Brain pericyte (primary cell): ENCODE data around the gene MEF2A.
"Not testable (repeated sequence)": the region's sequence is repeated elsewhere in the genome, so short reads cannot be mapped to it uniquely, and the experiment has no call there.

Source experiments
- DNase-seq: peaks from one replicate; pipeline ENCODE4 v3.0.0-alpha.2; 2012; ENCODE audit warnings: low read depth, low spot score

The MEF2A gene

GRCh38 chr15:99565299-99566156 is at the start of gene MEF2A:
Gene MEF2A, plus strand, starts transcription at chr15:99565984. Its CDS starts 67,136 bp downstream, at chr15:99633120.
- DNase-seq = peak; percentile 78

DNA sequence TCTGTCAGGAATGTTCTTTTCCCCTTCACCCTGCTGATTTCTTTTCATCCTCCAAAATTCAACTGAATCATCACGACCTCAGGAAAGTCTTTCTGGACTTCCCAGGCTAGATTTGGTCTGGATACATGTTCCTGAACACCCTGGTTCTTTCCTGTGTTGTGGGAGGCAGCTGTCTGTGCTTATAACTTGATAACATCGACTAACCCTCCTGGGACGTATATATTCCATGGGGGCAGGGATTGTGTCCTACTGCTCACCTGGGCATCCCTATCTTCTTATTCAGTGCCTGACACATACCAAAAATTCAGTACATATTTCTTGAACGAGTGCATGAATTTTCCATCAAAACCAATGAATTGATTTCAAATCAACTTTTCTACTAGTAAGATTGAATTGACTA is 47.6 kb upstream of the MEF2A start:
- no peak for DNase-seq

- DNase-seq = not testable (repeated sequence)
These were observed 46.4 kb upstream of the MEF2A start for GRCh38 chr15:99519366-99519765.

- DNase-seq = no peak
These were observed 43.5 kb upstream of the MEF2A start for GRCh38 chr15:99522288-99522687.

GRCh38 chr15:99526176-99526575 is 39.6 kb upstream of the MEF2A start:
- no peak for DNase-seq

DNA sequence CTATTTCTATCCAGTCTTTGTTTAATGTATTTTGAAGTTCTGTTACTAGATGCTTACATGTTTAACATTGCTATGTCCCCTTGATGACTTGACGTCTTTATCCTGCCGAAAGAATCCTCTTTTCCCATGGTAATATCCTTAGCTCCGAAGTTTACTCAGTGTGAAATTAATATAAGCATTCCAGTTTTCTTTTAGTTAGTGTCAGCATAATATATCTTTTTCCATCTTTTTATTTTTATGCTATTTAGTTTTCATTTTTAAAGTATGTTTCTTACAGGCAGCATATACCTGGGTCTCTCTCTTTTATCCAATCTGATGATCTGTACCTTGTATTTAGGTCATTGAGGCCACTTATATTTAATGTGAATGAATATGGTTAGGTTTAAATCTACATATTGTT is 39.1 kb upstream of the MEF2A start:
- DNase-seq = no peak

GRCh38 chr15:99536422-99537040 is 29.3 kb upstream of the MEF2A start:
- DNase-seq = no peak

DNA sequence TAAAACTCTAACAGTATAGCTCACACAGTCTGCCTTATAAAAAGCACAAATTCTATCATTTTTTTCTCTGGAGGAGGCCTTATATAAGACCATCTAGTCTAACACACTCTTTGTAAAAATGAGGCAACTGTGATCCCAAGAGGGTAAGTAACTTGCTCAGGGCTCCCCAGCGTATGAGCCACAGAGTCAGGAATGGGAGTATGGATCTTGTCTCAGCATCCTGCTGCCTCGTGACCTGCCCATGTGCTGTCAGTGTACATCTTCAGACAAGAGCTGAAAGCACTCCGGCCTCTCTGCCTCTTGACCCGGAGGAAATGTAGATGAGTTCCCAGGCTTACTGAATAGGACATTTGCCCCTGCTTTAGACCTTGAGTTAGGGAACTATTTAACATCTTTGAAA is 28.4 kb upstream of the MEF2A start:
- DNase-seq = no peak

DNA sequence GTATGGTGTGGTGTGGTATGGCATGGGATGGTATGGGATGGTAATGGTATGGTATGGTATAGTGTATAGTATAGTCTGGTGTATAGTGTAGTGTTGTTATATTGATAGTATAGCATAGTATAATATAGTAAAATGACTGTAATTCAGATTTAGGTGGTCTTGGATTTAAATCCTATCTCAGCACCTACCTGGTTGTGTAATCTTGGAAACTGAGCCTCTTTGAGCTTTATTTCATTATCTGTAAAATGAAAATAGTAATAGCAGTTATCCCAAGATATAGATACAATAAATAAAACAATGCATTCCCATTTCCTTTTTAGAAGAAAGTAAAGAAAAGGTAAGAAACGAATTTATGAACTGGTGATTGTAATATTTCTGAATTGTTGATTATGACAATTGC is 27.5 kb upstream of the MEF2A start:
- no peak for DNase-seq

GRCh38 chr15:99542828-99543227 is 23.0 kb upstream of the MEF2A start:
- no peak for DNase-seq

GRCh38 chr15:99545605-99546004 is 20.2 kb upstream of the MEF2A start:
- no peak for DNase-seq

GRCh38 chr15:99546441-99547100 is 19.2 kb upstream of the MEF2A start:
- DNase-seq = no peak

DNA sequence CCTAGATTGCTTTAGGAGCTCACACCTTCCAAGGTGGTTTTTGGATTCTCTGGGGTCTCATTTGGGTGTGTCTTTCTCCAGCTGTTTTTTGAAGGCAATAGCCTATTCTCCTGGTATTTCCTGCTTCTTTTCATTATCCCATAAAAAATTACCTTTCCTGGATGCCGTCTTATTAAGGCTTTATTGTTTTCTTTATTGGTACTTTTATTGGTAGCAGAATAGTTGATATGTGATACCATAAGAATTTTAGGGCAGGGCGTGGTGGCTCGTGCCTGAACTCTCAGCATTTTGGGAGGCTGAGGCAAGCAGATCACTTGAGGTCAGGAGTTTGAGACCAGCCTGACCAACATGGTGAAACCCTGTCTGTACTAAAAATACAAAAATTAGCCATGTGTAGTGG is 18.3 kb upstream of the MEF2A start:
- DNase-seq = no peak

GRCh38 chr15:99550077-99550476 is 15.7 kb upstream of the MEF2A start:
- no peak for DNase-seq

DNA sequence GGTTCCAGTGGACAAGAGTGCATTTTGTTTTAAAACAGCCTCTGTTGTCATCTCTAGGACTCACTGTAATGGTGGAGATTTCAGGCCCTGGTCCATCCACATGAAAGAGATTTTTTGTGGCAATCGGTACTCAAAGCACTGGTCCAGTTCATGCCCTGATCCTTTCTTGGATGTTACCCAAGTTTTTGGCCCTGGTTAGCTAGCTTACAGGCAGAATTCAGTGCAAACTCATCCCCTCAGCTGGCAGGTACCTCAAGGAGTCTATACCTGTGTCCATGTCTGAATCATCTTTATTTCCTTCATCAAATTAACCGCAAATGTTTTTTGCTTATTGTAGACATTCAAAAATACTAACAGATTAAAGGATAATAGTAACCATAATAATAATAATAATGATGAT is 13.7 kb upstream of the MEF2A start:
- no peak for DNase-seq

- DNase-seq = no peak
These were observed 10.8 kb upstream of the MEF2A start for GRCh38 chr15:99554880-99555488.

DNA sequence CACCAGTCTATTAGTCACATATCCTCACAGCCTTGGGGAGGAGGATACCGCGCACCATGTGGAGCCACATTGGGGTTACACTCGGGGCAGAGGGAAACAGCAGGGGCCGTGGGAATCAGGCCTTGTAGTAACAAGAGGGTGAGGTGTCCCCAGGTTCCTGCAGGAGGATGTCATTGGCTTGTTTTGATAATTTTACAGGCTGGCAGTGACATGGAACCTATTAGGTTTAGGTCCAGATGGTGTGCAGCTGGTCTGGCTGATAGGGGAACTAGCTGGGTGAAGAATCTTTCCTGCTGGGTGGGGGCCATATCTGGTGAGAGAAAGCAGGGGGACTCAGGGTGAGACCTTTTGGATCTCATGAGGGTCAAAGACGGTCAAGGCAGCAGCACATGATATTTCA is 9.8 kb upstream of the MEF2A start:
- DNase-seq = peak; percentile 47

GRCh38 chr15:99556578-99556977 is 9.2 kb upstream of the MEF2A start:
- no peak for DNase-seq

DNA sequence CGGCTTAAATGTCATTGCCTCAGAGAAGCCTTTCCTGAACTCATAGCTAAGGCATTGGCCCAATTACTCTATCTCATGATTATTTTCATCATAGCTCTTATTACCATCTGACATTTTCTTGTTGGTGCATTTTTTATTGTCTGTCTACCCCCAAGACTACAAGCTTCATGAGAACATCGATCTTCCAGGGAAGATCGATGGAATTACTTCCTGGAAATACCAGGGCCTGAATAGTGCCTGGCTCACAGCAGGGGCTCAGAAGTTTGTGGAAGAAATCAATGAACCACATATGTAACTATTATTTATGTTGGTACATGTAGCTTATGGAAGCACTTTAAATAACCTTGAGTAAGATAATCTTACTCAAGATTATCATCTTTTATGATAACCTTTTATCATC is 7.7 kb upstream of the MEF2A start:
- no peak for DNase-seq

- no peak for DNase-seq
These were observed 7.2 kb upstream of the MEF2A start for GRCh38 chr15:99558571-99558970.

- no peak for DNase-seq
These were observed 4.1 kb upstream of the MEF2A start for GRCh38 chr15:99561476-99562230.

DNA sequence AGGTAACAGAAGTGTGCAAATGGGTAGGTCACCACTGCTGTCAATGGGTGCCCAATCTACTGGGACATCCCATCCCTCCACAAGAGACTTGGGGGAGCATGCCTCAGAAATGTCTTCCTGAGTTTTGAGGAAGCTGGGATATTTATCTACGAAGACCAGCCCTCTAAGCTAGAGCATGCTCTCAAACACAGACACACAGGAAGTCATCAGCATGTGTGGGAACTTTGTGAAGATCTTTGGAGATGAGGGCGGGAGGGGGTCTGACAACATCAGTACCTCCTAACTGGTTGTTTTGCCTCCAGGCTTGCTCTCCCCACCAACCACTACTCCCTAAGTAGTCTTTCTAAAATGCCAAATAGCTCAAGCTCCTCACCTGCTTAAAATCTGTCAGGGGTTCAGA is 3.5 kb upstream of the MEF2A start:
- DNase-seq = no peak
